ENCODE measurements around the gene PA2G4.

The PA2G4 gene

DNA sequence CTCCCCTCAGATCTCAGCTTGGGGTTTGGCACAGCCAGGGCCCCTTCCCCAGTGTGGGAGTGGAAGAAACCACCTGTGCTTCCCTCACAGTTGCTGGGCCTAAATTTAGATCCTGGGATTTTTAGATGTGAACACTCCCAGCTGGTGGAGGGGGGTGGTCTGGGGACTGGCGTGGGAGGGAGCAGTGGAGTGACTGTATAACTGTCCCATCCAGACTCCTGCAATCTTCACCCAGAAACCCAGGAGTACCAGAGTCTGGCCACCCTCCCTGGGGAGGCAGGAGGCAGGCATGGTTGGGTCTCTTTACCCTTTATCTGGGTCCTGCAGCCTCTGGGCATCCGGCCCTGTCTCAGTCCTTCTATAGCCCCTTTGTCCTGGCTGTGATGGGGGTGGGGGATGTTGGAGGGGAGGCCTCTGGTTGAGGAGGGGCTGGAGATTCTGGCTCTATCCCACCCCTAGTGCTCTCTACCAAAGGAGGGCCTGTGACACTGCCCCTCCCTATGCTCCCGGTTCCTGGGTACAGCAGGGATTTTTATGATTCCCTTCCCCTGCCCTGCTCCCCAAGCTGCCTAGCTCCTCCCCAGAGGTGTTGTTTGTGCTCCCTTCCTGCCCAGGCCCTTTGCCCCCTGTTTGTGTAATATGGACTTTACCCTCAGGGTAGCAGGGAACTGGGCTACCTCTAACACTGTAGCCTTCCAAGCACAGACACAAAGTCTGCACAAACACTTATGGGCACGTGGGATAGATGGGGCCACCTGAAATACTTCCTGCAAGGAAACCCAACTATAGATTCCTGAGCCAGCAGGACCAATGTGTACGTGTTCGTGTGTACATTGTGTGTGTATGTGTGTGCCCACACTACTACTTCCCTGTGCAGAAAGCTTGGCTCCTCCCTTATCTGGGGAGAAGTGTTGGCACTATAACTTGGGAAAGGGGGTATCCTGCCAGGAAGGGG, 22.7 kb upstream of the PA2G4 start:
- H3K36me3 ChIP-seq (ENCODE audit: insufficient read depth, low read length), result no peaks in the 10 kb centered on the region
- TF ChIP-seq, protein P1, sequence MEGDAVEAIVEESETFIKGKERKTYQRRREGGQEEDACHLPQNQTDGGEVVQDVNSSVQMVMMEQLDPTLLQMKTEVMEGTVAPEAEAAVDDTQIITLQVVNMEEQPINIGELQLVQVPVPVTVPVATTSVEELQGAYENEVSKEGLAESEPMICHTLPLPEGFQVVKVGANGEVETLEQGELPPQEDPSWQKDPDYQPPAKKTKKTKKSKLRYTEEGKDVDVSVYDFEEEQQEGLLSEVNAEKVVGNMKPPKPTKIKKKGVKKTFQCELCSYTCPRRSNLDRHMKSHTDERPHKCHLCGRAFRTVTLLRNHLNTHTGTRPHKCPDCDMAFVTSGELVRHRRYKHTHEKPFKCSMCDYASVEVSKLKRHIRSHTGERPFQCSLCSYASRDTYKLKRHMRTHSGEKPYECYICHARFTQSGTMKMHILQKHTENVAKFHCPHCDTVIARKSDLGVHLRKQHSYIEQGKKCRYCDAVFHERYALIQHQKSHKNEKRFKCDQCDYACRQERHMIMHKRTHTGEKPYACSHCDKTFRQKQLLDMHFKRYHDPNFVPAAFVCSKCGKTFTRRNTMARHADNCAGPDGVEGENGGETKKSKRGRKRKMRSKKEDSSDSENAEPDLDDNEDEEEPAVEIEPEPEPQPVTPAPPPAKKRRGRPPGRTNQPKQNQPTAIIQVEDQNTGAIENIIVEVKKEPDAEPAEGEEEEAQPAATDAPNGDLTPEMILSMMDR (IDR thresholded peaks at IDR 0.05; ENCODE audit: borderline replicate concordance, extremely low read depth, low read length, poor library complexity, severe bottlenecking), result no peak
- no peak for TF ChIP-seq EZH2 (IDR thresholded peaks at IDR 0.05; ENCODE audit: borderline replicate concordance, low read depth, low read length, severe bottlenecking)
- no peak overlapping the region for H3K27ac ChIP-seq (ENCODE audit: low read length)
- no peaks in the 10 kb centered on the region for H3K9me3 ChIP-seq (ENCODE audit: insufficient read depth, low read length, severe bottlenecking)
- H3K4me2 ChIP-seq (ENCODE audit: insufficient read depth, low read length), result no peak overlapping the region
- peaks cover 20% of the 10 kb centered on the region for H3K4me1 ChIP-seq (ENCODE audit: insufficient read depth, low read length)
- H3K79me2 ChIP-seq (ENCODE audit: insufficient read depth, low read length), result no peaks in the 10 kb centered on the region
- peaks cover 50% of the 10 kb centered on the region for H3K27me3 ChIP-seq (ENCODE audit: insufficient read depth, low read length, poor library complexity)
- H3K9ac ChIP-seq (ENCODE audit: low read depth, low read length), result no peak overlapping the region
- H3K4me3 ChIP-seq (ENCODE audit: low read depth in 1 of 2, low read length in 2 of 2), result no peak overlapping the region
- no peaks in the 10 kb centered on the region; the same call in 1 of the 2 replicates for H4K20me1 ChIP-seq (ENCODE audit: insufficient read depth, low read length)
- no peak for ATAC-seq (ENCODE audit: insufficient read depth, low read depth)
- no peak for DNase-seq
- H2AFZ ChIP-seq (ENCODE audit: low read depth, low read length), result no peak overlapping the region

DNA sequence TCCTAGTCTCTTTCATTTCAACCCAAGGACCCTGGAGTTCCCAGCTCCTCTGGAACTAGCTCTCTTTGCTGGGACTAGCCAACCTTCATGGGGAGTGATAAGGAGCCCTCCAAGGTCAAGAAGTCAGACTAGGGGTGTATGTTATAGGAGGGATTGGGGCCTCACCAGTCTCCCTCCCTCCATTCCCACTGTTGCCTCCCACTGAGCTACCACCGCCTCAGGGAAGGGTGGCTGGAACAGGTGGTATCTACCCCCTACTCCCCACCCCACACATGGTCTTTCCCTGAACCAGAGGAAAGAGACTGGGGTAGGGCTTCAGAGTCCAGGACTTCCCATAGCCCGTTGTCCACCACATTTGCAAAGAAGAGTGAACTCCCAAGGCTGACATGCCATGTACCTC, 22.0 kb upstream of the PA2G4 start:
- TF ChIP-seq, protein P1 (IDR thresholded peaks at IDR 0.05; ENCODE audit: borderline replicate concordance, extremely low read depth, low read length, poor library complexity, severe bottlenecking), result no peak
- TF ChIP-seq EZH2 (IDR thresholded peaks at IDR 0.05; ENCODE audit: borderline replicate concordance, low read depth, low read length, severe bottlenecking), result no peak
- DNase-seq (no peak), ATAC-seq (ENCODE audit: insufficient read depth, low read depth) (no peak)
- Histone ChIP-seq H3K9me3 (ENCODE audit: insufficient read depth, low read length, severe bottlenecking) (no peaks in the 10 kb centered on the region), H3K36me3 (ENCODE audit: insufficient read depth, low read length) (no peaks in the 10 kb centered on the region), H2AFZ (ENCODE audit: low read depth, low read length) (no peak overlapping the region), H3K4me3 (ENCODE audit: low read depth in 1 of 2, low read length in 2 of 2) (no peak overlapping the region), H3K4me2 (ENCODE audit: insufficient read depth, low read length) (no peak overlapping the region), H3K4me1 (ENCODE audit: insufficient read depth, low read length) (peaks cover 20% of the 10 kb centered on the region), H3K27me3 (ENCODE audit: insufficient read depth, low read length, poor library complexity) (peaks cover 50% of the 10 kb centered on the region), H3K27ac (ENCODE audit: low read length) (no peak overlapping the region), H3K79me2 (ENCODE audit: insufficient read depth, low read length) (no peaks in the 10 kb centered on the region), H3K9ac (ENCODE audit: low read depth, low read length) (no peak overlapping the region), H4K20me1 (ENCODE audit: insufficient read depth, low read length) (no peaks in the 10 kb centered on the region; the same call in 1 of the 2 replicates)

DNA sequence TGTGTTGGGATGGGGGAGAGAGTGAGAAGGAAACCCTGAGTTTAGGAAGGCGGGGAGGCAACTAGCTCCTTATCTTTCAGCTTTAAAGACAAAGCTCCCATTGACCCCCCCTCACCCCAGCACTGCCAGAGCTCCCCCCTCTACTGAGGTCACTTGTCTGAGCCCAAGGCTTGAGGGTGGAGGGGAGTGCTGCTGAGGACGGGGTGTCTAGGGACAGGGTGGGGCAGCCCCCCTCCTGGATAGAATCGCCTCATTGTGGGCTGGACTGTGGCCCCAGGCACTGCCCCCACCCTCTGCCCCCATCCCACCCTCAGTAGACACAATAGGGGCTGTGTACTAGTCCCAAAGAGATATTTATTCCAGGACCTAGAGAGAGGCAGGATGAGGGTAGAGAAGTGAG, 21.4 kb upstream of the PA2G4 start:
- Histone ChIP-seq H3K79me2 (ENCODE audit: insufficient read depth, low read length) (no peaks in the 10 kb centered on the region), H3K4me2 (ENCODE audit: insufficient read depth, low read length) (no peak overlapping the region), H2AFZ (ENCODE audit: low read depth, low read length) (no peak overlapping the region), H3K9ac (ENCODE audit: low read depth, low read length) (no peak overlapping the region), H3K27ac (ENCODE audit: low read length) (no peak overlapping the region), H4K20me1 (ENCODE audit: insufficient read depth, low read length) (no peaks in the 10 kb centered on the region; the same call in 1 of the 2 replicates), H3K36me3 (ENCODE audit: insufficient read depth, low read length) (no peaks in the 10 kb centered on the region), H3K4me1 (ENCODE audit: insufficient read depth, low read length) (peaks cover 20% of the 10 kb centered on the region), H3K27me3 (ENCODE audit: insufficient read depth, low read length, poor library complexity) (peaks cover 50% of the 10 kb centered on the region), H3K4me3 (ENCODE audit: low read depth in 1 of 2, low read length in 2 of 2) (no peak overlapping the region), H3K9me3 (ENCODE audit: insufficient read depth, low read length, severe bottlenecking) (no peaks in the 10 kb centered on the region)
- TF ChIP-seq, protein P1 (IDR thresholded peaks at IDR 0.05; ENCODE audit: borderline replicate concordance, extremely low read depth, low read length, poor library complexity, severe bottlenecking), result no peak
- TF ChIP-seq EZH2 (IDR thresholded peaks at IDR 0.05; ENCODE audit: borderline replicate concordance, low read depth, low read length, severe bottlenecking), result no peak
- ATAC-seq (ENCODE audit: insufficient read depth, low read depth) (no peak), DNase-seq (no peak)
